HepG2 (cell line): Measurements from ENCODE around the gene TRPM5. TPM values are rescaled to one million over a fixed set of nuclear protein-coding genes. Genes with fewer than 3 reads are reported as not detected.

Experiments
- ATAC-seq: fragments of 200-7000 bp; cut with Tn5 transposase; 3 replicates; pipeline ENCODE4 v1.9.1; 2020; ENCODE audit warnings: mild to moderate bottlenecking, moderate library complexity
- BruUV-seq: library from RNA; stranded (reverse); fragments of 400-500 nt; replicated peaks from 2 replicates; lab custom pipeline; 2021; lab: Mats Ljungman, UMichigan
- CTCF ChIA-PET: fragments of 300-600 bp; formaldehyde crosslinking; extraction: SDS; loops from one replicate; lab custom pipeline; 2021; ENCODE audit warnings: low total read pairs, inconsistent platforms, low intra/inter-chr PET ratio; lab: Yijun Ruan, JAX
- POLR2A ChIA-PET: fragments of 350-600 bp; sonication (Branson Sonifier 250); formaldehyde crosslinking; loops from one replicate; lab custom pipeline; 2020; ENCODE audit warnings: antibody characterized with exemption, inconsistent platforms; lab: Yijun Ruan, JAX
- DNase-seq: peaks from one replicate; pipeline ENCODE4 v3.0.0-alpha.2; 2015; ENCODE audit warnings: low spot score
- FAIRE-seq: peaks from 3 replicates; lab custom pipeline; 2011; peaks lifted over from hg19 to GRCh38; lab: Jason Lieb, UNC
- H2AFZ ChIP-seq: one replicate; pipeline ENCODE4 v1.6.1; 2011; ENCODE audit warnings: low read length, inconsistent platforms
- H3K27ac ChIP-seq: fragments of 300-600 bp; 3 replicates; pipeline ENCODE4 v1.8.0; 2011; ENCODE audit warnings: mixed run types, mild to moderate bottlenecking, mixed read lengths, low read length, inconsistent platforms; ENCODE audit not compliant: insufficient read depth; ENCODE audit errors: extremely low read length
- H3K27me3 ChIP-seq, 2 experiments: fragments of 200-600 bp in 1 of 2; 2 replicates in 1 of 2; 3 replicates in 1 of 2; pipeline versions ENCODE4 v1.6.0 to v1.8.0; 2011; ENCODE audit warnings: low read length in 2 of 2, mild to moderate bottlenecking in 2 of 2, moderate library complexity in 2 of 2, inconsistent platforms in 1 of 2; ENCODE audit not compliant: insufficient read depth in 2 of 2, control insufficient read depth in 1 of 2
- H3K36me3 ChIP-seq, 2 experiments: fragments of 200-600 bp in 1 of 2; replicated peaks in 1 of 2; 2 replicates in 1 of 2; 3 replicates in 1 of 2; pipeline versions ENCODE4 v1.5.1 to v1.8.0; 2011; ENCODE audit warnings: low read length in 2 of 2, inconsistent platforms in 1 of 2; ENCODE audit not compliant: insufficient read depth in 2 of 2, control insufficient read depth in 1 of 2
- H3K4me1 ChIP-seq: 2 replicates; pipeline ENCODE4 v1.5.1; 2012; ENCODE audit warnings: low read length, inconsistent platforms; ENCODE audit not compliant: insufficient read depth
- H3K4me2 ChIP-seq: 2 replicates; pipeline ENCODE4 v1.6.0; 2011; ENCODE audit warnings: low read depth, low read length, inconsistent platforms
- H3K4me3 ChIP-seq, 3 experiments: fragments of 200-600 bp in 1 of 3; sonication (generic), shearing (Covaris generic) in 1 of 3; replicated peaks in 1 of 3; 2 replicates each; pipeline ENCODE4 v1.5.1; 2011 to 2016; ENCODE audit warnings: low read length in 3 of 3, inconsistent platforms in 2 of 3, low read depth in 2 of 3, mild to moderate bottlenecking in 2 of 3, control low read depth in 1 of 3, mixed read lengths in 1 of 3; ENCODE audit not compliant: insufficient read depth in 1 of 3
- H3K79me2 ChIP-seq: one replicate; pipeline ENCODE4 v1.6.1; 2011; ENCODE audit warnings: low read length, inconsistent platforms; ENCODE audit not compliant: insufficient read depth
- H3K9ac ChIP-seq: 2 replicates; pipeline ENCODE4 v1.6.0; 2011; ENCODE audit warnings: mild to moderate bottlenecking, low read depth, low read length, inconsistent platforms; ENCODE audit not compliant: insufficient read depth
- H3K9me3 ChIP-seq: 2 replicates; pipeline ENCODE4 v1.5.1; 2012; ENCODE audit warnings: mild to moderate bottlenecking, low read length
- H4K20me1 ChIP-seq: 2 replicates; pipeline ENCODE4 v1.6.0; 2011; ENCODE audit warnings: inconsistent platforms, mild to moderate bottlenecking, low read length, moderate library complexity; ENCODE audit not compliant: insufficient read depth
- ARID3A ChIP-seq: IDR thresholded peaks from 2 replicates; pipeline ENCODE4 v1.6.1; 2012; ENCODE audit warnings: low read depth, low read length, improper control_type of control experiment
- CCAR2 ChIP-seq: fragments of 200-400 bp; formaldehyde crosslinking; optimal IDR thresholded peaks from 2 replicates; pipeline ENCODE3; 2018; ENCODE audit warnings: low read depth, mild to moderate bottlenecking, low read length, moderate library complexity
- SALL1 ChIP-seq: sonication (generic); formaldehyde crosslinking; IDR thresholded peaks from 2 replicates; pipeline ENCODE4 v1.8.0; 2022; ENCODE audit warnings: mild to moderate bottlenecking, missing genetic modification reagents
- SMC3 ChIP-seq: IDR thresholded peaks from 2 replicates; pipeline ENCODE4 v1.6.1; 2011; ENCODE audit warnings: low read length, improper control_type of control experiment
- SP5 ChIP-seq: IDR thresholded peaks from 2 replicates; pipeline ENCODE4 v1.6.1; 2016; ENCODE audit warnings: low read depth, borderline replicate concordance
- THAP11 ChIP-seq: IDR thresholded peaks from 2 replicates; pipeline ENCODE4 v1.6.1; 2016; ENCODE audit warnings: missing biosample characterization, missing genetic modification reagents
- ZKSCAN1 ChIP-seq: fragments of 150-350 bp; IDR thresholded peaks from 2 replicates; pipeline ENCODE4 v1.6.1; 2014; ENCODE audit warnings: low read length
- ZNF558 ChIP-seq: sonication (generic); formaldehyde crosslinking; IDR thresholded peaks from 2 replicates; pipeline ENCODE4 v1.9.0; 2022; ENCODE audit warnings: mild to moderate bottlenecking, missing genetic modification reagents, borderline replicate concordance
- ZNF616 ChIP-seq: sonication (generic); formaldehyde crosslinking; IDR thresholded peaks from 2 replicates; pipeline ENCODE4 v1.5.0; 2020; ENCODE audit warnings: low read depth, mild to moderate bottlenecking, missing genetic modification reagents
- ZNF646 ChIP-seq: sonication (generic); formaldehyde crosslinking; IDR thresholded peaks from 2 replicates; pipeline ENCODE4 v1.9.0; 2021; ENCODE audit warnings: mild to moderate bottlenecking, missing genetic modification reagents
- WGBS: methylation state at CpG from one replicate; pipeline ENCODE4 v1.1.6; 2017; ENCODE audit warnings: low lambda C conversion rate; 5-methylcytosine and 5-hydroxymethylcytosine counted together
- in situ Hi-C: cut with HindIII; loops from 2 replicates; pipeline ENCODE4 v1.10.0; 2017; ENCODE audit warnings: low pct_unique_long_range_greater_than_20kb; ENCODE audit not compliant: extremely low pct_ligation_motif_present
- intact Hi-C: fragments of 100-400 bp; cut with micrococcal nuclease; formaldehyde crosslinking; loops from one replicate; pipeline ENCODE4 v1.10.0; 2022; ENCODE audit not compliant: unreplicated experiment
- polyA plus RNA-seq, 8 experiments: library from polyadenylated mRNA; depleted of rRNA in 3 of 8; stranded (reverse) in 7 of 8; unstranded in 1 of 8; fragments of >200 nt; fragmentation: Illumina TruSeq in 4 of 8; extraction: Trizol in 4 of 8; gene quantifications; 2 replicates each; pipeline versions ENCODE4 v1.2.1 to v1.2.3, GENCODE V29; 2011 to 2016; ENCODE audit warnings: low read depth in 4 of 8, missing spikeins in 1 of 8, mixed read lengths in 1 of 8; ENCODE audit not compliant: insufficient read depth in 1 of 8
- total RNA-seq, 5 experiments: library from RNA; depleted of rRNA; stranded (reverse); fragments of >200 nt; fragmentation: Illumina TruSeq; extraction: Trizol; gene quantifications; 2 replicates each; pipeline ENCODE4 v1.2.3, GENCODE V29; 2016; ENCODE audit warnings: low read depth in 1 of 5
- TF ChIP-seq, protein P1 (sequence below): sonication (generic); formaldehyde crosslinking; IDR thresholded peaks from 2 replicates; pipeline ENCODE4 v1.5.1; 2020; ENCODE audit warnings: mild to moderate bottlenecking, moderate library complexity, missing genetic modification reagents
- TF ChIP-seq, protein P2 (sequence below): IDR thresholded peaks from 2 replicates; pipeline ENCODE4 v1.6.1; 2016; ENCODE audit warnings: mild to moderate bottlenecking, missing biosample characterization, missing genetic modification reagents
- TF ChIP-seq, protein P3 (sequence below), 2 experiments: fragments of 450-650 bp in 1 of 2; sonication (generic) in 1 of 2; formaldehyde crosslinking; IDR thresholded peaks; 2 replicates each; pipeline versions ENCODE4 v1.5.0 to v1.8.0; 2020 to 2022; ENCODE audit warnings: mild to moderate bottlenecking in 1 of 2, missing genetic modification reagents in 1 of 2

The TRPM5 gene
- total and polyA plus RNA-seq, 2 of the 13 experiments (the other 11 are each of a cell fraction or from before 2014, with no cell fraction given) = 0.12 TPM; not detected in 1

DNA sequence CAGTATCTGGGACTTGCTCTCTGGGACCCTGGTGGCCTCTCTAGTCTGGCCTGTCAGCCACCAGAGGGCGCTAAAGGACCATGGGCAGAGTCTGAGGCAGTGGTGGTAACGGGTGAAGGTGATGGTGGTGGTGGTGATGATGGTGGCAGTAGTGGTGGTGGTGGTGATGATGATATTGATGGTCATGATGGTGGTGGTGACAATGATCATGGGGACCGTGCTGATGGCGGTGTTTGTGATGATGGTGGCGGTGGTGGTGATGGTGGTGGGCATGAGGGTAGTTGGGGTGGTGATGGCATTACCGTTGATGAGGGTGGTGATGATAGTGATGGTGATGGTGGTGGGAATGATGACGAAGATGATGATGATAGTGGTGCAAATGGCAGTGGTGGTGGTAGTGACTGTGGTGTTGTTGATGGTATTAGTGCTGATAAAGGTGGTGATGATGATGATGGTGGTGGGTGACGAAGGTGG, 16.0 kb downstream of the TRPM5 start:
- ATAC-seq (peak; percentile 85), FAIRE-seq (no peak), DNase-seq (peak; percentile 61)
- Histone ChIP-seq H3K27ac (no peak overlapping the region), H3K4me1 (no peaks in the 10 kb centered on the region), H3K79me2 (no peaks in the 10 kb centered on the region), H3K4me2 (no peak overlapping the region), H3K36me3 (no peaks in the 10 kb centered on the region), H2AFZ (no peak overlapping the region), H3K4me3 (no peak overlapping the region), H3K9me3 (no peaks in the 10 kb centered on the region), H3K27me3 (peaks cover 15 to 58% of the 10 kb centered on the region in 2 experiments), H3K9ac (no peak overlapping the region), H4K20me1 (no peaks in the 10 kb centered on the region)
- intact Hi-C loops (loop anchor here (2.0 kb wide), 1 partner anchor 464 kb away; no protein-coding TSS in a partner anchor), in situ Hi-C loops (loop anchor here (5.0 to 10.0 kb wide), 2 partner anchors 104 to 266 kb away; partner anchors contain the start of gene KCNQ1OT1)
- ChIA-PET CTCF (interaction anchor here (2.2 to 4.9 kb wide), 2 partner anchors 101 to 104 kb away, joined by 14 to 111 read pairs; no protein-coding TSS in a partner anchor), POLR2A (no interaction called here)
- WGBS = 46% methylated on average over 8 of the region's 8 CpGs
- BruUV-seq = no TSS peak
- TF ChIP-seq, protein P1, sequence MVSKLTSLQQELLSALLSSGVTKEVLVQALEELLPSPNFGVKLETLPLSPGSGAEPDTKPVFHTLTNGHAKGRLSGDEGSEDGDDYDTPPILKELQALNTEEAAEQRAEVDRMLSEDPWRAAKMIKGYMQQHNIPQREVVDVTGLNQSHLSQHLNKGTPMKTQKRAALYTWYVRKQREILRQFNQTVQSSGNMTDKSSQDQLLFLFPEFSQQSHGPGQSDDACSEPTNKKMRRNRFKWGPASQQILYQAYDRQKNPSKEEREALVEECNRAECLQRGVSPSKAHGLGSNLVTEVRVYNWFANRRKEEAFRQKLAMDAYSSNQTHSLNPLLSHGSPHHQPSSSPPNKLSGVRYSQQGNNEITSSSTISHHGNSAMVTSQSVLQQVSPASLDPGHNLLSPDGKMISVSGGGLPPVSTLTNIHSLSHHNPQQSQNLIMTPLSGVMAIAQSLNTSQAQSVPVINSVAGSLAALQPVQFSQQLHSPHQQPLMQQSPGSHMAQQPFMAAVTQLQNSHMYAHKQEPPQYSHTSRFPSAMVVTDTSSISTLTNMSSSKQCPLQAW = no peak
- TF ChIP-seq, protein P2, sequence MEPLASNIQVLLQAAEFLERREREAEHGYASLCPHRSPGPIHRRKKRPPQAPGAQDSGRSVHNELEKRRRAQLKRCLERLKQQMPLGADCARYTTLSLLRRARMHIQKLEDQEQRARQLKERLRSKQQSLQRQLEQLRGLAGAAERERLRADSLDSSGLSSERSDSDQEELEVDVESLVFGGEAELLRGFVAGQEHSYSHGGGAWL (CRISPR knock-in tag) = no peak
- TF ChIP-seq ZKSCAN1 (no peak), ARID3A (no peak), SALL1 (CRISPR knock-in tag) (0 out of 2 replicates have a peak, but pooled peaks have one; percentile 15), CCAR2 (no peak), ZNF558 (CRISPR knock-in tag) (no peak), ZNF616 (CRISPR knock-in tag) (0 out of 2 replicates have a peak, but pooled peaks have one; percentile 36), SP5 (no peak), SMC3 (peak; percentile 99), THAP11 (CRISPR knock-in tag) (no peak), ZNF646 (no peak)
- TF ChIP-seq, protein P3, sequence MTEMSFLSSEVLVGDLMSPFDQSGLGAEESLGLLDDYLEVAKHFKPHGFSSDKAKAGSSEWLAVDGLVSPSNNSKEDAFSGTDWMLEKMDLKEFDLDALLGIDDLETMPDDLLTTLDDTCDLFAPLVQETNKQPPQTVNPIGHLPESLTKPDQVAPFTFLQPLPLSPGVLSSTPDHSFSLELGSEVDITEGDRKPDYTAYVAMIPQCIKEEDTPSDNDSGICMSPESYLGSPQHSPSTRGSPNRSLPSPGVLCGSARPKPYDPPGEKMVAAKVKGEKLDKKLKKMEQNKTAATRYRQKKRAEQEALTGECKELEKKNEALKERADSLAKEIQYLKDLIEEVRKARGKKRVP (CRISPR knock-in tag; IDR thresholded peaks at IDR 0.05) = 0 out of 4 replicates have a peak, but pooled peaks of 1 of the 2 experiments have one; percentile 31
